ENCODE data around the gene PUM2. TPM values are rescaled to one million over a fixed set of nuclear protein-coding genes. Genes with fewer than 3 reads are reported as not detected.
A peak's percentile ranks its signal among the peaks of the same experiment; 100 is the strongest.
"Not testable (repeated sequence)": the region's sequence is repeated elsewhere in the genome, so short reads cannot be mapped to it uniquely, and the experiment has no call there.

PUM2 gene
- total RNA-seq, 2 donors from 2014 or later, result 69.2 to 81.8 TPM

- intact Hi-C loops (cut with DNase I), result no loop called here
- no peak for DNase-seq (ENCODE audit: low spot score)
Observed at GRCh38 chr2:20304411-20304810, 46.2 kb downstream of the PUM2 start.

DNA sequence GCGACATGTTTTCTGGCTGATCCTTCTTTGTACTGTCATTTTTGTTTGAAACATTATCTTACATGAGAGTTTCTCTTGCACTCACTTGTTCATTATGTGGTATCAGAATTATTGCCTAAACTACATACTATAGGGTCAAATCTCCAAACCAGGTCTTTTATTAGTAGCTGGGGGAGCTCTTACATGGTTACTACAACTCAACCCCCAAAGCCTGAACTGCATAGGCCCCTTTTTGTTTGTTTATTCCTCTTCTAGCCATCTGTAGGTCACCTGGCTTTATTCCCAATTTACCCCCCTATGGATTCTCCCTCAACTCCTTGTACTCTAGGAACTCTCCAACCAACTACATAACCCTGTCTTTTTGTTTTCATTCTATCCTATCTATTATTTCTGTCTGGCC, 46.7 kb downstream of the PUM2 start:
- DNase-seq (ENCODE audit: low spot score), result no peak
- intact Hi-C loops (cut with DNase I), result no loop called here

DNA sequence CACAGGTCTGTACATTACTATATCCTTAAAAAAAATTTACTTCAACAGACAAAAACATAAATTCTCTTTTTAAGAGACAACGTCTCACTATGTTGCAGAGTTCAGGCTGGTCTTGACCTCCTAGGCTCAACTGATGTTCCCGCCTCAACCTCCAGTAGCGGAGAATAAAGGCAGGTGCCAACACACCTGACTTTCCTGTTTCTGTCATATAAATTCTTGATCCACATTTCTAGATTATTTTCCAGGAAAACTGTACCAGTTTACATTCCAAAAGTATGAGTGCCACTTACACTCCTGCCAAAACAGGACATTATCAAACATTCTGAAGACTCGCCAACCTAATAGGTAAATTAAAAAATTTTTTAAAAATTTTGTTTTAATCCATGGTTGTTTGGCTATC, 48.6 kb downstream of the PUM2 start:
- intact Hi-C loops (cut with DNase I), result no loop called here
- DNase-seq (ENCODE audit: low spot score), result no peak

DNA sequence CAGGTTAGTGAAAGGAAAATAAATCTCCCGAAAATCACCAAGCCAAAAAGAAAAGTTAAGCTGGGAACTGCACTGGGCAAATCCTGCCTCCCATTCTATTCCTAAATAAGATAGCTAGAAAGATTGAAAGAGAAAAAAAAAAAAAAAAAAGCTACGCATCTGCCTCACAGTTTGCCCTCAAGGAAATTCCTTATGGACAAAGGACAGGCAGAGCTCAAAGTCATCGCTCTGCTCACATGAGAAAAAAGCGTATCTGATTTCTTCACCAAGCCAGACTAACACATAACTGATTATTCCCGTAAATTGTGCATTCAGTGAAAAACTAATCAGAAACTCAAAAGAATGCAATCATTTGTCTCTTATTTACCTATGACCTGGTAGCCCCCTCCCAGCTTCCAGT, 50.0 kb downstream of the PUM2 start:
- intact Hi-C loops (cut with DNase I), result no loop called here
- no peak for DNase-seq (ENCODE audit: low spot score)

- intact Hi-C loops (cut with DNase I), result no loop called here
Observed at GRCh38 chr2:20299113-20299512, 51.5 kb downstream of the PUM2 start.

DNA sequence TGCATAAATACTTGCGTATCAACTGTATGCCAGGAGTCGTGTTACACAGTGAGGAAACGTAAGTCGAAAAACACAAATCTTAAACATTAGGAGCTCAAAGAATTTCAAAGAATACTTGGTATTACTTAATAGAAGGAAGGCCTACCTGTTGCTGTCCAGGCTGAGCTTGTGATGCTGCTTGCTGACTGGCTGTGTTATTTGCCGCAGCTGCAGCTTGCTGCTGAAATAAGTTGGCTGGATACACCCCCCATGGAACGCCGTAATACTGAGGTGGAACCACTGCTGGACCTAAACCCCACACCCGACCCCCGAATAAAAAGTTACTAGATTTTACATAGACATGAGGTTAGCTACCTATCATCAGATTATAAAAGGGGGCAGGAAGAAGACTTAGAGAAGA, 56.4 kb downstream of the PUM2 start:
- DNase-seq (ENCODE audit: low spot score), result no peak
- intact Hi-C loops (cut with DNase I), result no loop called here

More at GRCh38 chr2:20299113-20299512, 51.5 kb downstream of the PUM2 start:
- no peak for DNase-seq (ENCODE audit: low spot score)

DNA sequence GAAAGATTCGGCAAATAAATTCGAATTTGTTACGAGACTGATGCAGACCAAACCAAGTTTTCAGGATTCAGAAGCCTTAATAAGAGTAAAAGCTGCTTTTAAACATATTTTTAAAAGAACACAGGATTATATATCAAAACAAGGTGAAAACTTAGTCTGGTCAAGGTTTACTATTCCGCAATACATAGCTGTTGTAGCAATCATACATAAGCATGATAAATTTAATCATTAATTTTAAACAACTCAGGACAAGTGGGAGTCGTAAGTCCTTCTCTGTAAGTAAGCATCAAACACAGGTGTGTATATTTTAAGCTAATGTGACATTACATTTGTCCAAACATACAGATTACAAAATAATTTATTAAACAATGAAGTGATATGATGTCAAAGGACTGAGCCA, 57.7 kb downstream of the PUM2 start:
- no peak for DNase-seq (ENCODE audit: low spot score)
- intact Hi-C loops (cut with DNase I), result no loop called here

DNA sequence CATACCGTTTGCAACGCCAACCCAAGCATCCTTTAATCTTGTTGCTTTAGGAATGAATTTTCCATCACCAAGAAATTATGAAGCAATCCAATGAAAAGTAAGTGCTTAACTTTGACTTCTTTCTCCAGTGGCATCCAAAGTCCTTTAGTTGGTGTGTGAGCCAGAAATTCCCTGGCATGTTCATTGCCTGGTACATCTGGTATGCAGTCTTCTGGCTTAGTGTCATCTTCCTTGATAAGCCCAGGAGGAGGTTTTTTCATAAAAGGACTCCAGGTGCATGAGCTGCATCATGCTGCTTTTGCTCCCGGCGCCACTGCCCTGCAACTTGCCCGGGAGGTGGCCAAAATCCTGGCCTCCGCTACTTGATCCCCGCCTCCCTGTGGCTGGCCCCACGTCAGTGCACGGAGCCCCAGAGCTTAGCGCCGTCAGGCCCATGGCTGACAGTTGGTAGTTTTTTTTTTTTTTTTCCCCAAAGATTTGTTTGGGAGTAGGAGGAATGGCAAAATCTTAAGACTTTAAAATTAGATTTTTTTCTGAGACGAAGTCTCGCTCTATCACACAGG, 58.7 kb downstream of the PUM2 start:
- intact Hi-C loops (cut with DNase I), result no loop called here
- no peak for DNase-seq (ENCODE audit: low spot score)

DNA sequence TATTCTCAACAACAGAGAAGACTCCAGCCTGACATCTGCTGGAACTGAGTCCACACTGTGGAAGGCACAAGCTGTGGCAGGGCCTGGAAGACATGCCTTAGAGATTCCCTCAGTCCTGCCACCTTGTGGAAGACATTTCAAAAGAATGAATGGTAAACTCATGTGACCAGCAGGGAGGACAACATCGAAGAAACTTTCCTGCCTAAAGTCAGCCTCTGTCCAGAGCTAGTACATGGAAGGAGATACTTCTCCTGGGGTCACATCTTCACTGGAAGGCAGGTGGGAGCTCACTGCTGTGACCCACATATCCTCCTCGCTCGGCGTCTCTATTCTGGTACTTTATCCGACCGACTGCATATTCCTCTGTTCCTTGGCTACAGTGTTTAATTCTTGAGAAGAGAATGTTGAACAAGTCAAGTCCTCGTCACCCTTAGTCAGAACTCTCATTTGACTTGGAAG, 59.5 kb downstream of the PUM2 start:
- intact Hi-C loops (cut with DNase I), result no loop called here
- DNase-seq (ENCODE audit: low spot score), result no peak

- DNase-seq (ENCODE audit: low spot score), result peak; percentile 77
- intact Hi-C loops (cut with DNase I), result no loop called here
Observed at GRCh38 chr2:20288642-20289340, 61.9 kb downstream of the PUM2 start.

- intact Hi-C loops (cut with DNase I), result no loop called here
- no peak for DNase-seq (ENCODE audit: low spot score)
Observed at GRCh38 chr2:20282916-20283592, 67.6 kb downstream of the PUM2 start.

DNA sequence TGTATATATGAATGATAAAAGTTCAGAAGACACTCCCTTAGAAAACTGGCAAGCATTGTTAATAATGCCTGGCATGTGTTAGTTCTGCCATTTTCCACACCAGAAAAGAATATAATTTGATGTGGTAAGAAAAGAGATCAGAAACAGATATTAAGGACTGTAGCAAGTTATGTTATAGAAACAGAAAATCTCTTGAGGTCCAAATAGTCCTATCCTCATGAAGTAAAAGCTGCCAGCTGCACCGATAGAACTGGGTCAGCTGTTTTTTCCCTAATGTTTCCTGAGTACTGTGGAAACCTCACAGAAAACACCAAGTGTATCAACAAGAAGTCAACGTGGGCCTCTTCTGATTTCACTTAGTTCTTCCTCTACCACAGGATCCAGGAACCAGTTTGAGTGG, 68.8 kb downstream of the PUM2 start:
- intact Hi-C loops (cut with DNase I), result no loop called here
- DNase-seq (ENCODE audit: low spot score), result no peak

- intact Hi-C loops (cut with DNase I), result no loop called here
- no peak for DNase-seq (ENCODE audit: low spot score)
Observed at GRCh38 chr2:20273042-20273441, 77.6 kb downstream of the PUM2 start.

DNA sequence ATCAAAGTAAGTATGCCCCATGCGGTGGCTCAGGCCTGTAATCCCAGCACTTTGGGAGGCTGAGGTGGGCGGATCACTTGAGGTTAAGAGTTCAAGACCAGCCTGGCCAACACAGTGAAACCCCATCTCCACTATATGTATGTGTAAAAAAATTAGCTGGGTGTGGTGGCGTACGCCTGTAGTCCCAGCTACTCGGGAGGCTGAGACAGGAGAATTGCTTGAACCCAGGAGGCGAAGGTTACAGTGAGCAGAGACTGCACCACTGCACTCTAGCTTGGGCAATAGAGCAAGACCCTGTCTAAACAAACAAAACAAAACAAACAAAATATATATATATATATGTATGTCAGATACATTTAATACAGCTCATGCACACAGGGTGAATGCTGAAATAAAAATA, 82.3 kb downstream of the PUM2 start:
- DNase-seq (ENCODE audit: low spot score); intact Hi-C loops (cut with DNase I): not testable (repeated sequence)

DNA sequence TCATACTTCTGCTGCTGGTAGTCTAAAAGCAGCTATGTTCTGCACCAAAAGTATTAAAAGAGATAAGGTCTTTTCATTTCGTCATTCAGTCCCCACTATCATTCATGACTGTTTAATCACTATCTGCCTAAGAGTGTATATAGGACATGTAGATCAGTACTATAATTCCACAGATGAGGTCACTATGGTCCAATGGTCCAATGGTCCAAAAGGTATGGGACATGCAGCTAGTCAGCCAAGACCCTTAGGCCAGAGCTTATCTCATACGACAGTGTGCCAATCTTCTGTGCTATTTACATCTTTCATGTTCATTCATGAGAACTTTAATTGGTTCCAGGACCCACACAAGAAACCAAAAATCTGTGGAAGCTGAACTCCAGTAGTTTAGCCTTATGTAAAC, 83.1 kb downstream of the PUM2 start:
- intact Hi-C loops (cut with DNase I), result no loop called here

DNA sequence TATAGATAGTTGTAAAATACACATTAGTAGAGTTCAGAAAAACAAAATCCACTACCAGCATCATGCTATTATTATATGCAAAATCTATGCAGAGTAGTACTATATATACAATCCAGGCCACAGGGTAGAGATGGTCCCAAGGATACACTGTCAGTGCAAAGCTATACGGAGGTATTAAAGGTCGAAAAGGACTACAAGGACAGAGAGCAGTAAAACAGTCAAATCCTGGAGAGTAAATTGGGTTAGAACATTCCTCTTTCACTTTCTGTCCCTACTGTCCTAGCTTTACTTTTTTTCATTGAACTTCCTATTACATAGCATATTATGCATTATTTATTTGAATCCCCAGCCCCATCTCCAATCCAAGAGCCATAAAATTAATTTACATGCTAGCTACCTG, 86.0 kb downstream of the PUM2 start:
- intact Hi-C loops (cut with DNase I), result no loop called here
- DNase-seq (ENCODE audit: low spot score), result no peak

More for the DNA sequence above, 83.1 kb downstream of the PUM2 start:
- no peak for DNase-seq (ENCODE audit: low spot score)

DNA sequence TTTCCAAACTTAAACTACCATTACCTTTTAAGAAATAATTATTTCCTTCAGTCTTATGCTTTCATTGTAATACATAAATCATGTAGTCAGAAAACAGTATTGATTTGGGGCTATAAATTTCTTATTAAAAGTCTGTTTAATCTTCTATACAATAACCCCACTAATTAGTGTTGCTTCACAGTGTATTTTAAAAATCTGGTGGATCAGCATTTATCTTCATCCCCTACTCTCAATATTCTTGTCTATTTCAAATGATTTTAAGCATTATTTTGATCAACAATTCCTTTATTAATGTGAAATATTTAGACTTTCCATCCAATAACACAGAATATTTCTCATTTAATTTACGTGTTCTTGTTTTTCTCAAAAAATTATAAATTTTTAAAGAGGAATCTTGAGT, 93.2 kb downstream of the PUM2 start:
- intact Hi-C loops (cut with DNase I), result no loop called here
- no peak for DNase-seq (ENCODE audit: low spot score)

DNA sequence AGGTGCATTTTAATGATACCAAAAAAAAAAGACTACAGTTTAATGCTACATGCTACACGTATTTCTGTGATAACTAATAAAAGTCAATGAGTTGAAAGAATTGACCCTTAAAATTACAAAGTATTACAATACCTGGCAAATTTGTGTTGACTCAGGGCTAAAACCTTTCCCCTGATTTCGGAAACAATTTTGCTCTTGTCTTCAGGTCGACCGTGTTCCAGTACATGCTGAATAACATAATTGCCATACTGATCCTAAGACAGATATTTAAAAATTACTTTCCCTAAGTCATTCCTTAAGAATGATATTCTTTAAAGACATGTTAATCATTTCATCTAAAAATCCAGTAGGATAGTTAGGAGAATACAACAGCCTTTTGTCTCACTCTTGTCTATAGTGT, 95.9 kb downstream of the PUM2 start:
- no peak for DNase-seq (ENCODE audit: low spot score)
- intact Hi-C loops (cut with DNase I), result no loop called here

DNA sequence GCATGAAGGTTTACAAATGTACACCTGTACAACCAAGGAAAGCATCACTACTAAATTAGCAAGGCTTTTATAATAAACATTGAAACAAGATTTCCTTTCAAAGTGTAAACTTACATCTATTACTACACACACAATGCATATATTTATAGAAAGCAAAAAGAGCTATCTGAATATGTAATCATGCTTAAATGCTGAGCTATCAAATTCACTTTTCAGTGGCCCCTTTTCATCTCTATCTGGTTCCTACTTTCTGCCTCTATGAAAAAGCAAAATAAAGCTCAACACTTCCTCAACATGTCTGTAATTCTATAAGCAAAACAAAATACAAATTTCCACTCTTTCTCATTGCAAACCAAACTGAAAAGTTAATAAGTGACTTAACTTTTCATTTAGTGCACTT, 100.2 kb downstream of the PUM2 start:
- no peak for DNase-seq (ENCODE audit: low spot score)
- intact Hi-C loops (cut with DNase I), result no loop called here

- DNase-seq (ENCODE audit: low spot score), result no peak
- intact Hi-C loops (cut with DNase I), result no loop called here
Observed at GRCh38 chr2:20249170-20249569, 101.5 kb downstream of the PUM2 start.

DNA sequence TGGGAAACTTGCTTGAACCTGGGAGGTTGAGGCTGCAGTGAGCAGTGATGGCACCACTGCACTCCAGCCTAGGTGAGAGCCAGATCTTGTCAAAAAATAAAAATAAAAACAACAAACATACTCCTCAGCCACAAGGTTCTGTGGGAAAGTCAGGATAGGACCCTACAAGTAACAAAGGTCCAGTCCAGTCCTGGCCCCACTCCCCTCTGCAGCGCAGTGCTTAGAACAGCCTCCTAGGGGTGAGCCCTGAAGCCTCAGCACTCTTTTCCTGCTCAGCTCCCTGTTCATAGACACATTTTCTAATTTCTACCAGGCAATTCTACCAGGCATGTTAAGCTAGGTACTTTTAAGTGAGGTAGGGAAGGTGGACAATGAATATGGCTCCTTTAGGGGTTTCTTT, 103.6 kb downstream of the PUM2 start:
- intact Hi-C loops (cut with DNase I), result no loop called here
- DNase-seq (ENCODE audit: low spot score), result no peak

Measured in posterior vena cava (tissue), 2 donors.